Panc1 (cell line): ENCODE data around the gene CORO7. TPM values are rescaled to one million over a fixed set of nuclear protein-coding genes. Genes with fewer than 3 reads are reported as not detected.

Experiments
- ATAC-seq: fragments of 200-7000 bp; cut with Tn5 transposase; 2 replicates; pipeline ENCODE4 v1.9.1; 2020; ENCODE audit warnings: mild to moderate bottlenecking, moderate library complexity
- BruUV-seq: library from RNA; stranded (reverse); fragments of 400-500 nt; replicated peaks from 2 replicates; lab custom pipeline; 2021; lab: Mats Ljungman, UMichigan
- CTCF ChIA-PET: fragments of 300-600 bp; sonication (Branson Sonifier 250); formaldehyde crosslinking; loops from one replicate; lab custom pipeline; 2022; ENCODE audit warnings: antibody characterized with exemption; lab: Charles Lee
- POLR2A ChIA-PET: fragments of 300-600 bp; sonication (Branson Sonifier 250); formaldehyde crosslinking; loops from one replicate; lab custom pipeline; 2022; ENCODE audit warnings: antibody characterized with exemption; lab: Charles Lee
- DNase-seq: peaks from one replicate; pipeline ENCODE4 v3.0.0-alpha.2; 2010; ENCODE audit warnings: low read depth, low spot score
- H3K27ac ChIP-seq: 2 replicates; pipeline ENCODE4 v1.5.1; 2011; ENCODE audit warnings: mild to moderate bottlenecking, low read length, inconsistent platforms
- H3K27me3 ChIP-seq: fragments of 200-500 bp; sonication (Bioruptor generic); 2 replicates; pipeline ENCODE4 v1.6.0; 2014; ENCODE audit warnings: low read length, inconsistent platforms; ENCODE audit not compliant: control insufficient read depth, insufficient read depth
- H3K36me3 ChIP-seq: fragments of 200-500 bp; sonication (Bioruptor generic); 2 replicates; pipeline ENCODE4 v1.5.1; 2014; ENCODE audit warnings: inconsistent platforms, mild to moderate bottlenecking, low read length, moderate library complexity; ENCODE audit not compliant: control insufficient read depth, insufficient read depth
- H3K4me1 ChIP-seq: 2 replicates; pipeline ENCODE4 v1.5.1; 2011; ENCODE audit warnings: inconsistent platforms, mild to moderate bottlenecking, low read length, moderate library complexity; ENCODE audit not compliant: control insufficient read depth, insufficient read depth
- H3K4me3 ChIP-seq, 2 experiments: 2 replicates each; pipeline ENCODE4 v1.5.1; 2011 to 2012; ENCODE audit warnings: low read depth in 2 of 2, low read length in 2 of 2, mild to moderate bottlenecking in 2 of 2, inconsistent platforms in 1 of 2, moderate library complexity in 1 of 2
- H3K9me3 ChIP-seq: fragments of 200-500 bp; sonication (Bioruptor generic); 2 replicates; pipeline ENCODE4 v1.5.1; 2014; ENCODE audit warnings: low read depth, mild to moderate bottlenecking, inconsistent platforms, low read length, moderate library complexity; ENCODE audit not compliant: control insufficient read depth, insufficient read depth
- CTCF ChIP-seq: fragments of 450-650 bp; IDR thresholded peaks from 2 replicates; pipeline ENCODE4 v1.5.1; 2017; ENCODE audit warnings: mild to moderate bottlenecking
- POLR2AphosphoS5 ChIP-seq: IDR thresholded peaks from 2 replicates; pipeline ENCODE4 v1.6.1; 2012; ENCODE audit warnings: mild to moderate bottlenecking, low read depth, low read length, moderate library complexity
- REST ChIP-seq, 2 experiments: IDR thresholded peaks; 2 replicates each; pipeline ENCODE4 v1.6.1; 2011 to 2012; ENCODE audit warnings: low read depth in 2 of 2, control low read depth in 1 of 2, low read length in 1 of 2, mild to moderate bottlenecking in 1 of 2, moderate library complexity in 1 of 2; ENCODE audit not compliant: insufficient read depth in 1 of 2
- SIN3A ChIP-seq: IDR thresholded peaks from 2 replicates; pipeline ENCODE4 v1.6.1; 2012; ENCODE audit warnings: low read depth, mild to moderate bottlenecking, low read length, moderate library complexity, borderline replicate concordance; ENCODE audit not compliant: insufficient read depth
- TCF7L2 ChIP-seq: IDR thresholded peaks from 2 replicates; pipeline ENCODE4 v1.6.1; 2011; ENCODE audit warnings: mild to moderate bottlenecking, low read depth, low read length, inconsistent platforms
- in situ Hi-C: cut with HindIII; loops from 2 replicates; pipeline ENCODE4 v1.10.0; 2016; ENCODE audit warnings: low sequenced_read_pairs, low pct_unique_long_range_greater_than_20kb
- intact Hi-C: fragments of 100-400 bp; cut with micrococcal nuclease; formaldehyde crosslinking; loops from one replicate; pipeline ENCODE4 v1.10.0; 2022; ENCODE audit not compliant: unreplicated experiment
- total RNA-seq: library from RNA; stranded (reverse); gene quantifications from one replicate; pipeline ENCODE4 v1.2.1, GENCODE V29; 2021; ENCODE audit not compliant: unreplicated experiment

The CORO7 gene
- total RNA-seq, 1 experiment from 2014 or later, result 37.5 TPM

DNA sequence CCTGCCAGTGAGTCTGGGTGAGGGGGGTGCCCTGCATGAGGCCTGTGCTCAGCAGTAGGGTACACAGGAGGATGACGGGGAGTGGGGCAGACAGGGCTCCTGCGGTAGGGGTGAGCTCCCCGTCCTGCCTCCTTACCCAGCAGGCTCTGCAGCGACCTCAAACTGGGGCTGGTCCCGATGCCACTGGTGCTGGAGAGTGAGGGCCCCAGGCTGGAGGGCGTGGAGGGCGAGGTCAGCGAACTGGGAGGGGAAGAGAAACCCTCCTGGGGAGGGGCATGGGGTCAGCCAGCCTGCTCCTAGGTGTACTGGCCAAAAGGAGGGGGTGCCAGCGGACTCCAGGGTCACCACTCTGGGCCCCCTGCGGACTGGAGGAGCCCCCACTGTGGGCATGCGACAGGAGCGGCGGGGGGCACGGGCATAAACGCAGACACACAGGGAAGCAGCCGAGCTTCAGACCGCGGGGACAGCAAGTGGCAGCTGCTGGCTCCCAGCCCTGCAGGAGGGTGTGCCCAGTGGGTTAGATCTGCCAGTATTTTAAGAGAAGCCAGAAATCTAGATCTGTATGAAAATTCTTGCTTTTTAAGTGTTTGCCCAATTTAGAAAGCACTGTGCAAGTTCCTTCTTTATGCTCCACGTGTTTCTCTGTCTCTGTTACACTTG, 53.8 kb downstream of the CORO7 start:
- Histone ChIP-seq H3K27me3 (no peaks in the 10 kb centered on the region), H3K27ac (no peak overlapping the region), H3K4me1 (no peaks in the 10 kb centered on the region), H3K36me3 (no peaks in the 10 kb centered on the region), H3K9me3 (no peaks in the 10 kb centered on the region), H3K4me3 (no peak overlapping the region)
- intact Hi-C loops (no loop called here), in situ Hi-C loops (no loop called here)
- ChIA-PET POLR2A (no interaction called here), CTCF (interaction anchor here (0.7 kb wide), 1 partner anchor 15 kb away, joined by 3 read pairs; no protein-coding TSS in a partner anchor)
- BruUV-seq, result no TSS peak
- DNase-seq, result no peak
- no peak for ATAC-seq
- TF ChIP-seq CTCF, result no peak

DNA sequence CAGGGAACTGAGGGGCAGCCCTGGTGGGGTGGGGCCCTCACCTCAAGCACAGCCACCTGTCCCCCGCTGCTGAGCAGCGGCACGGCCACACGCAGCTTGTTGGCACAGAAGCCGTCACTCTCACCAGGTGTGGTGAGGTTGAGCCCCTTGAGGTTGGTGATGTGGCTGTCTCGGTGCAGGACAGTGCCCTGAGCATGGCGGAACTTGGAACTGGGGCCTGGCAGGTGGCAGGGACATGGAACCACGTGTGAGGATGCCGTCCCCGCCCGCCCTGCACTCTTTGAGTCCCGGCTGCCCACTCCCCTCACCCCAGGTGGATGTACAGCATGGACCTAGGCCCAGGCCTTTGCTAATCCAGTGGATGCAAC, 54.5 kb downstream of the CORO7 start:
- POLR2A ChIA-PET, result no interaction called here
- CTCF ChIA-PET, result interaction anchor here (0.7 kb wide), 1 partner anchor 16 kb away, joined by 3 read pairs; no protein-coding TSS in a partner anchor

More for the DNA sequence above, 54.5 kb downstream of the CORO7 start:
- TF ChIP-seq POLR2AphosphoS5 (no peak), CTCF (no peak), TCF7L2 (no peak), REST (IDR thresholded peaks at IDR 0.05; ENCODE audit: insufficient read depth in 1 of 2, low read depth in 2 of 2, low read length in 1 of 2) (no peak), SIN3A (no peak)
- BruUV-seq, result no TSS peak
- Histone ChIP-seq H3K4me1 (no peaks in the 10 kb centered on the region), H3K9me3 (no peaks in the 10 kb centered on the region), H3K4me3 (no peak overlapping the region), H3K27me3 (no peaks in the 10 kb centered on the region), H3K27ac (no peak overlapping the region), H3K36me3 (no peaks in the 10 kb centered on the region)
- in situ Hi-C loops (no loop called here), intact Hi-C loops (no loop called here)
- DNase-seq, result no peak
- no peak for ATAC-seq
